Hypothalamus (tissue), 51 donors: ENCODE data around the gene ASPSCR1.

ENCODE experiments used
- DNase-seq, 51 donors: peaks; one replicate each; lab custom pipeline; 2025; lab: John Stamatoyannopoulos, UW

The ASPSCR1 gene

GRCh38 chr17:81958633-81959342 is 18.6 kb upstream of the ASPSCR1 start:
- DNase-seq = no peak

- peak in 36 of 51 donors; percentile 10 to 81 (median 32) for DNase-seq
These were observed 17.9 kb upstream of the ASPSCR1 start for GRCh38 chr17:81959362-81960129.

- DNase-seq = no peak
These were observed 17.1 kb upstream of the ASPSCR1 start for GRCh38 chr17:81960130-81960958.

- no peak for DNase-seq
These were observed 16.3 kb upstream of the ASPSCR1 start, which contains the start of gene NOTUM for GRCh38 chr17:81961087-81961511. Gene NOTUM, minus strand, starts transcription at chr17:81961187. Its CDS starts 278 bp downstream, at chr17:81960909.

- no peak for DNase-seq
These were observed 15.6 kb upstream of the ASPSCR1 start for GRCh38 chr17:81961521-81962498.

- DNase-seq = no peak
These were observed 14.7 kb upstream of the ASPSCR1 start for GRCh38 chr17:81962499-81963441.

- DNase-seq = no peak
These were observed 13.2 kb upstream of the ASPSCR1 start for GRCh38 chr17:81964081-81964849.

- DNase-seq = peak in 18 of 51 donors; percentile 7 to 57 (median 20)
These were observed 10.8 kb upstream of the ASPSCR1 start for GRCh38 chr17:81966343-81967243.

GRCh38 chr17:81967244-81967532 is 10.2 kb upstream of the ASPSCR1 start:
- DNase-seq = no peak

GRCh38 chr17:81967533-81968395 is 9.7 kb upstream of the ASPSCR1 start:
- peak; percentile 20 to 91 (median 77) for DNase-seq

- DNase-seq = no peak
These were observed 9.1 kb upstream of the ASPSCR1 start for GRCh38 chr17:81968396-81968745.

- DNase-seq = no peak
These were observed 8.3 kb upstream of the ASPSCR1 start for GRCh38 chr17:81968850-81969812.

- DNase-seq = no peak
These were observed 4.0 kb upstream of the ASPSCR1 start for GRCh38 chr17:81973432-81973831.

- peak in 4 of 51 donors; percentile 5 to 22 (median 8) for DNase-seq
These were observed 858 bp upstream of the ASPSCR1 start for GRCh38 chr17:81976332-81977210.
